Fibroblast of mammary gland (primary cell): ENCODE measurements around the gene DNAJB7.
A peak's percentile ranks its signal among the peaks of the same experiment; 100 is the strongest.

Source experiments
- DNase-seq: peaks from one replicate; pipeline ENCODE4 v3.0.0-alpha.2; 2010; ENCODE audit warnings: low read depth
- H3K4me3 ChIP-seq: 2 replicates; pipeline ENCODE4 v1.5.1; 2011; ENCODE audit warnings: low read depth, mild to moderate bottlenecking, low read length, moderate library complexity; ENCODE audit not compliant: control insufficient read depth
- CTCF ChIP-seq: conservative IDR thresholded peaks from 2 replicates; pipeline ENCODE4 v1.5.1; 2011; ENCODE audit warnings: low read depth, low read length, inconsistent platforms; ENCODE audit not compliant: control insufficient read depth, insufficient read depth

DNAJB7 gene

DNA sequence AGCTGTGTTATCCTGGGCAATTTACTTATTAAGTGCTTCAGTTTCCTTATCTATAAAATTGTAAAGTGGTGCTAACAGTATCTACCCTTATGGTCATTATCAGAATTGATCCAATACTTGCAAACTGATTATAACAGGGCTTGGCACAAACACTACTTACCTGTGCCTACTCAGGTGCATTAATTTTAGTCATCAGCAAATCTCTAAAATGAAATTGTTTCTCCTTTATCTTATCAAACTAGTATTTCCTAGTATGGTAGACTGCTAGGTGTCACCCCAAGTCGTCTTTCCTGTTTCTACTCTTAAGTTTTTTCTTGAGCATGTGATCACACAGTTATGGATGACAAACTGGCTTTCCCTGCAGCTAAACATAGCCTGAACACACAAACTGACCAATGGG is 38.5 kb downstream of the DNAJB7 start:
- TF ChIP-seq CTCF: no peak
- no peak for DNase-seq
- no peak overlapping the region for H3K4me3 ChIP-seq

DNA sequence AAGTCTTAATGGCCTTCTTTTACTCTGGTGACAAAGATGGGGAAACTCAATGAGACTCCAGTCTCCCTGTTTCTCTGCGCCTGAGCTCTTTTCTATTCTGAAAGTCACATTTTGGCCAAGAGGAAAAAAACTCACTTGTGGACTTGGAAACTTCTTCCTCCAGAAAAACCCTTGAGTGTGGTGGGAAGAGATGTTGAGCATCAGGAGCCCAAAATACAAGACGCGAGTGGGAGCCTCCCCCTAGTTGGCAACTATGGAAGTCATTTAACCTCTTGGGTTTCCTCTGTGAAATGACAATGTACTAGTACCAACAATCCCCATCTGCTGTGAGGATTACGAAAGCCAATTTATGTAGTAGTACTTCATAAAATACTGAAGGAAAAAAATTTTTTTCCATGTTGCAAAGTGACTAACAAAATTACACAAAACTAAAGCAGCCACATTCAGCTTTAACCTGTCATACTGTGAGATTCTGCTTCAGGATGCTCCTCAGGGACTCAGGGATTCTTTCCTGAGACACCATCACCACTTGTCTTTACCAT is 42.2 kb downstream of the DNAJB7 start:
- TF ChIP-seq CTCF: no peak
- H3K4me3 ChIP-seq: peak overlapping the region; percentile 99
- peak; percentile 49 for DNase-seq

- peak; percentile 43 for TF ChIP-seq CTCF
- DNase-seq: peak; percentile 68
- H3K4me3 ChIP-seq: peak within 1 kb of the TSS; percentile 99
Observed at GRCh38 chr22:40818747-40819598, 42.9 kb downstream of the DNAJB7 start, which contains the start of gene SLC25A17. Gene SLC25A17, minus strand, starts transcription at chr22:40819346. Its CDS starts 98 bp downstream, at chr22:40819248.

GRCh38 chr22:40818192-40818746 is 43.6 kb downstream of the DNAJB7 start:
- peak overlapping the region; percentile 99 for H3K4me3 ChIP-seq
- DNase-seq: no peak
- TF ChIP-seq CTCF: no peak

GRCh38 chr22:40817737-40818136 is 44.2 kb downstream of the DNAJB7 start:
- H3K4me3 ChIP-seq: peak overlapping the region; percentile 99
- DNase-seq: no peak
- no peak for TF ChIP-seq CTCF

DNA sequence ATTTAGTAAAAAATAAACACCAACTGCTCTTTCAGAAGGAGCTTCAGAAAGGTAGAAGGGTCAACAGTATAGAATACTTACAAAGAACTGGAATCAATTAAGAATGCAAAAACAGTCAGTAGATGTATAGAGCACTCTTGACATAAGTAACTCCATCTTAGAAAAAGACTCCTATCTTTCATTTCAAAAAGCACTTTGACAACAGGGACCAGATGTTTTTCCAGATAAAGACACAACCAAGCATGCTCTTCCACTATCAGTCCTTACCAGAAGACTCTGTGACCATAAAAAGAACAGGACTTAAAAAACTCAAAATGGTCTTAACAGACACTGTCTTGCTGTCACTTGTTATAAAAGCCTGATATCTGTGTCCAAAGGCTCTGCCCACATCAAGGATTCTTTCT is 48.0 kb downstream of the DNAJB7 start:
- TF ChIP-seq CTCF: no peak
- no peak overlapping the region for H3K4me3 ChIP-seq
- DNase-seq: no peak
